GM23248 (cell line): ENCODE results near the gene GDI1.

Experiments
- EZH2 ChIP-seq: fragments of 200-600 bp; sonication (generic); IDR thresholded peaks from 2 replicates; pipeline ENCODE4 v1.6.1; 2018; ENCODE audit warnings: antibody characterized with exemption, mild to moderate bottlenecking; ENCODE audit not compliant: insufficient read depth, poor library complexity, severe bottlenecking
- EZH2phosphoT487 ChIP-seq: fragments of 200-600 bp; sonication (generic); IDR thresholded peaks from 2 replicates; pipeline ENCODE4 v1.6.1; 2018; ENCODE audit warnings: antibody characterized with exemption, moderate library complexity, mild to moderate bottlenecking, low read depth; ENCODE audit not compliant: insufficient read depth

DNA sequence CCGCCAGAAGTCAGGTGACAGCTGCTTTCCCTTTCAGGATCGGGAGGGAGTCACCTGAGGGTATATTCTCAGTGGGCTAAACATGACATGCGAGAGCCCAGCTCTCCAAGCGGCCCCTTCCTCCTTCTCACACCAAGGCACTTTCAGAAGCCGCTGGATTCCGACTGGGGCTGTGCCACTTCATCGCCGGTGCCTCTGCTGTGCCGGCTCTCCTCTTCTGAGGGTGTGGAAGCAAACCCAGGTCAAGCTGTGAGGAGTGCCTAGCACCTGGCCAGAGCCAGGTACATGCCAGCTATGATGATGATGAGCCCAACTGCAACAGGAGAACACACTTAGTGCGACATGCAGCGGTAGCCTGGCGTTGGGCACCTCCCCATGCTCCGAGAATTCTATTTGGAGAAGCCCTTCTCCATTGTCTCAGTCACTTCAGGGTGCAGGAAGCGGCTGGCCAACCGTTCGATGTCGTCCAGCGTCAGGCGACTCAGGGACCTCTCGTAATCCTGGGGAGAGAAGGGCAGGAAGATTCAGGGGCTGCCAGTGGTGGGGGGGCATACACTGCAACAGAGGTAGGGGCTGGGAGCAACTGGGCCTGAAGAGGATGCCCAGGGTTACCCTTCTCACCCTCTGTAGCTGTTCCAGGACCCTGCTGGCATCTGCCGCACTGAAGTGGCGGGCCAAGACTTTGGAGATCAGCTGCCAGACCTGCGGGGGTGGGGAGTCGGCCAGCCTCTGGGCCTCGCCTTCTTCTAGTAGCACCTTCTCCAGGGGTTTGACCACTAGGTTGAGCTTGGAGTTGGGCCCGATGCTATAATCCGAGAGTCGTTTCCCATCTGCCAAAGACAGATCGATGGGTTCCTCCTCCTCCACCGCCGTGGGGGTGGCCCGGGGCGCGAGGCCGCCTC, 48.4 kb downstream of the GDI1 start:
- TF ChIP-seq EZH2 = no peak
- no peak for TF ChIP-seq EZH2phosphoT487
